GM21423 (cell line): Measurements from ENCODE around the gene SERPIND1.
"Not testable (repeated sequence)": the region's sequence is repeated elsewhere in the genome, so short reads cannot be mapped to it uniquely, and the experiment has no call there.

Experiments used
- ATAC-seq: cut with Tn5 transposase; IDR thresholded peaks from one replicate; pipeline ENCODE4 v1.9.1; 2021; ENCODE audit warnings: mild to moderate bottlenecking, moderate library complexity; ENCODE audit not compliant: unreplicated experiment

The SERPIND1 gene, protein sequence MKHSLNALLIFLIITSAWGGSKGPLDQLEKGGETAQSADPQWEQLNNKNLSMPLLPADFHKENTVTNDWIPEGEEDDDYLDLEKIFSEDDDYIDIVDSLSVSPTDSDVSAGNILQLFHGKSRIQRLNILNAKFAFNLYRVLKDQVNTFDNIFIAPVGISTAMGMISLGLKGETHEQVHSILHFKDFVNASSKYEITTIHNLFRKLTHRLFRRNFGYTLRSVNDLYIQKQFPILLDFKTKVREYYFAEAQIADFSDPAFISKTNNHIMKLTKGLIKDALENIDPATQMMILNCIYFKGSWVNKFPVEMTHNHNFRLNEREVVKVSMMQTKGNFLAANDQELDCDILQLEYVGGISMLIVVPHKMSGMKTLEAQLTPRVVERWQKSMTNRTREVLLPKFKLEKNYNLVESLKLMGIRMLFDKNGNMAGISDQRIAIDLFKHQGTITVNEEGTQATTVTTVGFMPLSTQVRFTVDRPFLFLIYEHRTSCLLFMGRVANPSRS

DNA sequence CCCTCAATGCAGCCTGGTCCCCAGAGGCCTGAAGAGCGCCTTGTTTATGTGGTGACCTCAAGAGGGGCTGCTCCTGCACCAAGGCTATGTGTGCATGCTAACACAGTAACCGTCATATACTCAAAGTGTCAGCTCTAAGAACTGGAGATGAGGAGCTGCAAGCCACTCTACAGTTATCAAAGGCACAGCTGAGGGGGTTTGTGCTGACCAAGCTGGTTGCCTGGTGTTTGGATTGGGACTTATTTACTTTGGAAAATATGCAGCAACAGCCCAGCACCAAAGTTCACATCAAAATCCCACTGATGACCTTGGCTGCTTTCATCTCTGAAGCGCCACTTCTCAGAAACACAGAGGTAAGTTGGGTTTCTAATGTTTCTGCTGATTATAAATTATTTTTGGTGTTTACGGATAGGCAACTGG, at the start of gene SERPIND1:
Gene SERPIND1, plus strand, starts transcription at position 321 of the 420 bp plus-strand sequence. CDS start 5,200 bp downstream, outside the sequence.
- ATAC-seq, result no peak

DNA sequence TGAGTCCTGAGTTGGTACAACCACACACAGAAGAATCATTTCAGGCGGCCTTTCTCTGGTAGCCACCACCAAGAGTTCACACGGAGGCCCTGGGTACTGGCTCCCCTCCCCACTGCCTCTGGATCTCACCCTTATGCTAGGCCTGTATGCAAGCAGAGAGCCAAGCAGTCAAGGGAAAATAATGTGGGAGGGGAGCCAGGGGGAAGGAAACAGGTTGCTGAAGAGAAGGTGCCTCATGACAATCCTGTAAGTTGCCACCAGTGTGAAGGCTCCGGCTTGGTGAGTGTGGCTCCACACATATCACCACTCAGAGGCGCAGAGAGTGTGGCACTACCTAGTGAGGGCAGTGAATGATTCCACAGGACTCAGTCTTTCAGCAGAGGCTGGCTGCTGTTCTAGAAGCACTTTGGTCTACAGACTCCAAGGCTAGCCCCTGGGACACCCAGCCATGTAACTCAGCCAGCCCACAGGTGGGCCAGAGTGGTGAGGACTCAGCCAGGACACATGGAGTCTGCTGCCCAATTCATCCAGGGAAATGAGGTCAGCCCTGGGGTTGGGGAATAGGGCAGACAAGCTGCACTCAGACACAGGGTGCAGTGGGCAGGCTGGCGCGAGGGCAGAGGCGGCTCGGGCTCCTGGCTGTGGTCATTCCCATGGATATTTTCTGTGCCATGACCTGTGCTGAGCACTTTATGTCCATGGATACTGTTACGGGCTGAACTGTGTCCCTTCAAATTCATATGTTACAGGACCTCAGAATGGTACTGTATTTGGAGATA, 49.0 kb upstream of the SERPIND1 start:
- ATAC-seq, result no peak

DNA sequence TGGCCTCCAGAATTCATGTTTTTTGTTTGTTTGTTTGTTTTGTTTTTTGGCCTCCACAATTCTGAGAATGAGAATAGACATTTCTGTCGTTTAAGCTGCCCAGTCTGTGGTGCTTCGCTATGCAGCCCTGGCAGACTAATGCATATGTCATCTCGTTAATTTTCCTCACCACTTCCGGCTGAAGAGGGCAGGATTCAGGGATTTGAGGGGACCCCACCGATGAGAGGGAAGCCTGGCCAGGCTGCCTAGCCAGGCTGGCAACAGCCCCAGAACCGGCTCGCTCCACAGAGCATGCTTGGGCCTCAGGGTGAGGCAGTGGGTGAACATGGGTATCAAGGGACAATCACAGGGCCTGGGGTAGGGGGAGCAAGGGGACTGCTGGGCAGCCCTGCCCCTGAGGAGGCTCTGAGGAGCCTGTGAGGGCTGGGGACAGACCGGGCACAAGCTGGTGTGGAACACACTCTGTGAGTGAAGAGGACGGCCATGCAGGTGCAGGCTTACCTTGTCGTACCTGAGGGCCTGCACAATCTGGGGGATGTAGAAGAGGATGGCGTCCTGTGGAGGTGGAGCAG, 47.8 kb upstream of the SERPIND1 start:
- no peak for ATAC-seq

DNA sequence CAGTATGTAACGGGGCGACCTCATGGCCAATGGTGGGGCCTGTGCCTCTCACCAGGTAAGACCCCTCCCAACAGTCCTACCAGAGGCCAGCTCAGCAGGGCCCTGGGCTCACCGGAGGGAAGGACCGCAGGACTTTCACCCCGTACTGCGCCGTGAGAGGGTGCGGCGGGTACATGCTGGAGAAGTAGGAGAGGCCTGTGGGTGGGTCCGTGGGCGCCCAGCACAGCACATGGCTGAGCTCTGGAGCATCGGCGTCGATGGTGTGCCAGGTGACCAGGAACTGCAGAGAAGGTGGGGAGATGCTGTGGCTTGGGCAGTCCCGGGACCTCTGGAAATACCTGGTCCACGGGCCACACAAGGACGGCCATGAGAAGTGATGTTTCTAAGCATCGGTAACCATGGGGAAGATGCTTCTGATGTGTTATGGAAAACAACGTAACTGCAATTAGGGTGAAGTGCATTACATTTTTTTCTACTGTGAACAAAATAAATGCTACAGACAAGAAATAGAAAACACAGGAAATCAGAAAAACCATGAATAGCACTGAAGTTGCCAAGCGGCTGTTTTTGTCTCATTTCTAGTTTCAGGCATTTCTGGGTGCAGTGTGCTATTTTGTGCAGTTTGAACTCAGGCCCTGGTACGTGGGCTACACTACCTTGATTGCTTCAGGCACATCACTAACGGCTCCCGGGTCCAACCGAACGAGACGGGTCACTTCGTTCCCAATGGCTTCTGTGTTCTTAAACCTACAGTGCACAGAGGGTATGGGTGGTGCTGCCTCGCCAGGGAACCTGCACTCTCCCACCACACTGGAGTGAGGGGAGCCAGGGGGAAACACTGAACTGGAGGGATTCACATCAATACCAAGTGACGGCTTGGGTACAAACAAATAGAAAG, 46.5 kb upstream of the SERPIND1 start:
- no peak for ATAC-seq

DNA sequence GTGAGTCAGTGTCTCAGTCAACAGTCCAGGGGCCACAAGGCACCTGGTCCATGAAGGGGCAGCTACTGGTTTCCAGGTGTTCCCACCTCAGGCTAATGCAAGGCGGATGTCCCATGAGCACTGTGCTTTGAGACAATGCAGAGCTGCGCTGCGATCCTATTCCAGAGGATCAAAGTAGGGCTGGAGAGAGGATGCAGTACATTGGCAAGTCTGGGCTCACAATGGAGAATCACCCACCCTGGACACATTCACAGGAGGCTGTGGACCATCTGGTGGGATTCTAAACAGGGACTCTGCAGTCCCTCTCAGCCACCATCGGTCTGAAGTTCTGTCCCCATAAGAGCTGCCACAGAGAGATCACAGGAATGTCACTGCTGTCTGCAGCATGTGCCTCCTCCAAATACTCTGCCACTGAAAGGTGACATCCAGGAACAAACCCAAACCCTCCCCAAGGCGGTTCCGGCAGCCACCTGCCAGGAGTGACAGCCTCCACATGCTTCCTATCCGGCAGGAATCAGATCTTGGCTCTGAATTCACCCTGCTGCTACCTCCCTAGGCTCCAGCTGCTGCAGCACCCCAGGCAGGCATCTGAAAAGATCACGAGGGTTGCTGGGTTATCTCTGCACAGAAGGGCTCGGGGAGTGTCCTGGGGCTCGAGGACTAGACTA, 45.3 kb upstream of the SERPIND1 start:
- ATAC-seq, result no peak

DNA sequence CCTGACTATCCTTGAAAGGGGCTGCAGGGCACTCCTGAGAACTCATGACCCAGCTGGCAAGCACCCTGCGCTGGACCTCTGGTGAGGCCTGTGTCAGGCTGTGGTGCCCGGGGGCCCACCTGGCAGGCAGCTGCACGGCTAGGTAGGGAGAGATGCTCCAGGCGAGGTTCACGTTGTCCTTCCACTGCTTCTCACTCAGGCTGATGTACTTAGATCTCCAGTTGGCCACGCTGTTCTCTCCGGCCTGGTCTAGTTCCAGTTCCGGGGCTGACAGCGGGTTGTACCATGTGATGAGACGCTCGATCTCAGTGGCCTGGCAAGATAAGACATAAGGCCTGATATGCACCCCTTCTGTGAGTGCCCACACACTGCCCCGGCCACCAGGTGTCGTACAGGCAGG, 44.7 kb upstream of the SERPIND1 start:
- no peak for ATAC-seq

DNA sequence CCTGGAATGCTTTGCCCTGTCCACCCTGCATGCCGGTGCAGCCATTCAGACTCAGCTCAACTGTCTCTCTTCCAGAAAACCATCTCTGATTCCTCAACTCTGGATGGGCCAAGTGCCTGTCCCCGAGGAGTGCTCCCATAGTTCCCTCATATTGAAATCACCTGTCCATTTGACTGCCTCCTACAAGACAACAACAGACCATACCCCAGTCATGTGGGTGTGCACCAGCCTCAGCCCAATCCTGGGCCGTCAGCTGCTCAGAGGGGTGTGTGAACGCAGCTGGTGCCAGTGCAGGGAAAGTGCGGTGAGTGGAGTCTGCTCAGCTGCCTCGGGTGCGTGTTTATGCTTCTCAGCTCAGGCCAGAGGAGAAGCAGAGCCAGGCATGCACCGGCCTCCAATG, 41.5 kb upstream of the SERPIND1 start:
- not testable (repeated sequence) for ATAC-seq

DNA sequence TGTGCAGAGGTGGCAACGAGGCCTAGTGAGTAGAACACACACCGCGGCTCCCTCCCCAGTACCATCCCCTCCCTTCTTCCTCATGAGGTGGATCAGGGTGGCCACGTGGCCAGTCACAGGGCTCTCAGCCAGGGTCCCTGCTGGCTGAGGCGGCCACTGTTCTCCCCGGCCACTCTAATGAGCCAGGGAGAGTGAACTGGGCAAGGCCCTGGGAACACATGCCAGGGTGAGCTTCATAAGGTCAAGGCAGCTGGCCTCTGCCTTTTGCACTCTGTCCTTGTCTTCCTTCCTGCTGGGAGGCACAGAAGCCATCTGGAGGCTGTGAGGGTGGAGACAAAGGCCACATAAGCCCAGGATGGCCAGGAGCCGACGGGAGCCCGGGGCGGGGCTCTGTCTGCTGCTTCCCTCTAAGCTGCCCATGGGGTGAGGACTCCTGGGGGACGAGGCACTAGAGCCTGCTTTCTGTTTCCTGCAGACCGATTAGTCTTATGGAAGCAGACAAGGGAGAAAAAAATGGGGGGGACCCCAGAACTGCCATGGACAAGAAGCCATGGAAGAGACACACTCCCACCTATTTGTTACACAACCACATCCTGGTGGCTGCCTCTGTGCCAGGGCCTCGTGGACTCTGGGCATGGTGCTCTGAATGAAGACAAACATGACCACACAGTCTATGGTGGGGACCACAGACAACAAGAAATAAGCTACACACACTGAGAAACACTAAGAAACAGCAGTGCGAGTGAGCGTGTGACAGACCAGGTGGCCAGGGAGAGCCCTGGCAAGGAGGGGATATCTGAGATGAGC, 38.4 kb upstream of the SERPIND1 start:
- ATAC-seq, result not testable (repeated sequence)

DNA sequence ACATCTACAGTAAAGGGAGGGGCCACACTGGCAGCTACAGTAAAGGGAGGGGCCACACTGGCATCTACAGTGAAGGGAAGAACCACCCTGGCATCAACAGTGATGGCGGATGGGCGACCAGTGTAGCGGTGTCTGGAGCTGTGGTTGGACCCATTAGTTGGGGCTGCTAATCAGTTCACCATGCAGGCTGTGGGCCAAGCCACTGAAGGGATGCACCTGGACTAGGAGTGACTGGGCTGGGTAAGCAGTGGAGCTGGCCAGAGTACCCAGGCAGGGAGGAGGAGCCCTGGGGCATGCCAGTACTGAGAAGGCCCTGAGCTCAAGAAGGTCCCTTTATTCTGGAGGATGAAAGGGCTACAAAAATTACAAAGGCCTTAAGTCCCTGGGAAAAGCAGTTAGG, 37.0 kb upstream of the SERPIND1 start:
- ATAC-seq, result not testable (repeated sequence)

DNA sequence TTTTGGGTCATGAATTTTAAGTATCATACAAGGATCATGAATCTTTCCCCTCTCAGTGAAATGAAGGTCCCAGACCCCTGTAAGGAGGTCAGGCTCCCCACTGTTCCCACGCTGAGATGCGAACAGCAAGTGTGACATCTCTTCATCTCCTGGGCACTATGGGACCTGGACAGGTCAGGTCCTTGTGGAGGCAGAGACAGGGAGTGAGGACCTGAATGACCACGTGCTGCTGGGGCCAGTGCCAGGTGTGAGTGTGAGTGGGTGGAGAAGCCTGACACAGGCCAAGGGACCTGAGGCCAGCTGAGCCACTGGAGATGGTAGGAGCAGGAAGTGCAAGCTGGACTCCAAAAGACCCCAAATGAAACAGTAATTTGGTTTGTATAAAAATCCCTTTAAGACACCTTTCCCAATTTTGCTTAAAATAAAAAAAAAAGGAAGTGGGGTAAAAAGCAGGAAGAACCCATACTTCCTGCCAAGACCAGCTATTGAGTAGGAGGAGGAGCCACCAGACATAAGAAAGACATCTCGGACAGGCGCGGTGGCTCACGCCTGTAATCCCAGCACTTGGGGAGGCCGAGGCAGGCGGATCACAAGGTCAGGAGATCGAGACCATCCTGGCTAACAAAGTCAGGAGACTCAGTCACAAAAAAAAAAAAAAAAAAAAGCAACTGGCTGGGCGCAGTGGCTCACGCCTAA, 35.4 kb upstream of the SERPIND1 start:
- ATAC-seq, result no peak

DNA sequence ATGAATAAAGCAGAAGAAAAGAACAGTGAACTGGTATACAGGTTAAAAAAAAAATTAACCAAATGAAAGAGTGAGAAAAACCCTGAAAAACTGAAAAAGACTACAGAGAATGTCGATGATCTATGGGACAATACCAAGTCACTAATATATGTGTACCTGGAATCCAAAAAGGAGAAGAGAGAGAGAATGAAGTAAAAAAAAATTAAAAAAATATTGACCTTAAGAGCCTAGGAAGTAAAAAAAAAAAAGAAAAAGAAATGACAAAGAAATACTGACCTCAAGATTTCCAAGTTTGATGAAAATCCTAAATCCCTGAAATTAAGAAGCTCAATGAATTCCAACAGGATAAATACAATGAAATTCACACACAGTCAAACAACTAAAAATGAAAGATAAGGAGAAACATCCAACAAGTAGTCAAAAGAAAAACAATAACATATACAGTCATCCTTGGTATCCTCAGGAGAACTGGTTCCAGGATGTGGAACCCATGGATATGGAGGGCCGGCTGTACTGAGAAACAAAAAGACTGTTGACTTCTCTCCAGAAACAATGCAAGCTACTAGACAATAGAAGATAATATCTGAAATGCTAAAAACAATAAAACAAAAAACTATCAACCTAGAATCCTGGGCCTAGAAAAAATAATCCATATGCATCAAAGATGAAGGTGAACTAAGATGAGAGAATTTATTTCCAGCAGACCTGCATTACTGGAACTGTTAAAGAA, 33.5 kb upstream of the SERPIND1 start:
- no peak for ATAC-seq

DNA sequence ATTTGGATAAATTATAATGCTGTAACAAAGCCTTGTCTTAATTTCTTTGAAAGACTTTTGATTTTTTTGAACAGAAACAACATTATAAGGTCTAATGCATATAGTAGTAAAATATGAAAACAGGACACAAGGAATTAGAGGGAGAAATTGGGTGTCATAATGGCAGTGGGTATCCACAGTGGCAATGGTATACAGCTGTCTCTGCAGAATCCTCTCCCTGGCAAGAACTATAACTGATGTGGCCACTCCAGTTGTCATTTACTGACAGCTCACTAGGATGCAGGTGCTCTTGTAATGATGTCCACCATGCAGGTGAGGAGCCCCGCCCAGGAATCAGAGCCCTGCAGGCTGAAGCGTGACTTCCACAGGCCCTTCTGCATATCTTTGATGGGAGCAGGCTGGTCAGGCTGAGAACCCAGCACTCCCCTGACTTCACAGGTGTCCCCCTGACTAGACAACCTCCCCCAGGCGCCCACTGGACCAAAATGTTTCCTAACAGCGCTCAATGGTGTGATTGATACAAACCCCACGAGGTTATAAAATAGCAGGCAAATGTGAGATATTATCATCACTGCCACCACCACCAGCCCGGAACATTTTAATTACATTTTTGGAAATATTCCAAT, 32.8 kb upstream of the SERPIND1 start:
- ATAC-seq, result no peak

DNA sequence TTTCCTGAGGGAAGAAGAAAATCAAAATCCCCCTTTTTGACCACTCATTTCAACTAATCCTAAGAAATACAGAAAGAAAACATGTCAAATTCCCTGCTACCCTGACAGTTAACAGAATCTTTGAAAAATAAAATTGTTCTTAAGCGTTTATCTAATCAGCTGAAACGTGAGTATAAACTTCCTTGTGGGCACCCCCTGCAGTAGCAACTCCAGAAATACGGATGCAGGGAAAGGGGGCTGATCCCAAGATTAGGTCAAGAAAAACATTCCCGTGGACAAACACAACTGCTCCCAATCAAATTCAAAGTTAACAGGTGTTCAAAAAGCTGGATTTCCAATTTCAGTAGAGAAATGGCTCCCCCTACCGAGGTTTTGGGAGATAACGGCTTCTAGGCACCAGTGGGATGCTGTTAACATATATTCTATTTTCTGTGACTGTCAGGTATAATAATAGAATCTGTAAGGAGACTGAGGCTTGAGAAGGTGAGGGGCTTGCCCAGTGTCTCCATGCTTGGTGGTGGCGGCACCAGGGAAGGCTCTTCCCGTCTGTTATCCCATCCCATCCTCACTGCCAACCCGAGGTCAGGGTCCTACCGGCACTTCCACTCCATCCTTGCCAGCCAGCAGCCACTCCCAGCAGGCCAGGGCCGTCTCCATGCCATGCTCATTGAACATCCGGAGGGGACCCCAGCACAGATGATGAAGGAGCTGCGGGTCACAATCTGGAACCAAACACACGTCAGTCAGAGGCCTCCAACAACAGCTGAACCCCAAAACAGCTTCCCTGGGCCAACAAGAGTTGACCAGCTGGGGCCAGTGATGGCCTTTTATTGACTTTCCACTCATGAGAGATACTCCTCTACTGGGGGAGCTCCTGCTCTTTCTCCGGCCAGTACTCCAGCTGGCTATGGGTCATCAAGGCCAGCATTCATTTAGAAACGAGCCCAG, 32.0 kb upstream of the SERPIND1 start:
- ATAC-seq, result no peak

DNA sequence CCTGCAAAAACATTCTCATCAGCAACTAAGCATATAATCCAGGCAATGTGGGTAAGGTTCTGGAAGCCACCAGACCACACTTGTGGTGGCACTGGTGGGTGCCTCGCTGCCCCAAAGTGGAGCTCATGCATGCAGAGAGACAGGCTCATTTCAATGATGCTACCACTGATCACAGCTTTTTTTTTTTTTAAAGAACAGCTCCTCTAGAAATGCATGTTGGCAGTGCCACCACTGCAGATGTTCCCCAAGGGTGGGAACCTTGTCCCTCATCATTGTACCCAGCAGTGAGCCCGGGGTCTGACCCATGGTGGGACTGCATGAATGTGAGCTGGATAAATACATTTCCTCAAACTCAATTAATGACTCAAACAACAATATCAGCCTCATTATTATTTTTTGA, 31.1 kb upstream of the SERPIND1 start:
- no peak for ATAC-seq

DNA sequence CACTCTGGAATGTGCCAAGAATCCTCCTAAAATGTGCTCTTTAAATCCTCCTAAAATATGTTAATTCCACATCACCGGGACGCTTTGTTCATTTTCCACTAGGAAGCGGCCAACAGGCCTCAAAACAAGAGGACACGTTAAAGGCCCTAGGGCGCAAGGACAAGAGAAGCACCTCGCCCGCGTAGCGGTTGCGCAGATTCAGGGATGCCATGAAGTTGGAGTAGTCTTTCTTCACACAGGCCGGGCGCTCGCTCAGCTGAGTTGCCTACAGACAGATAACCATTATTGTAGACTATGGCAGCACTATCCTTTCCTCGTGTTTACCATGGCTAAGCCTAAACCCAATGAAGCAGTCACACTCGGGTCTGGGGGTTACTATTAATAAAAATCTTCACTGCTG, 29.5 kb upstream of the SERPIND1 start:
- no peak for ATAC-seq

DNA sequence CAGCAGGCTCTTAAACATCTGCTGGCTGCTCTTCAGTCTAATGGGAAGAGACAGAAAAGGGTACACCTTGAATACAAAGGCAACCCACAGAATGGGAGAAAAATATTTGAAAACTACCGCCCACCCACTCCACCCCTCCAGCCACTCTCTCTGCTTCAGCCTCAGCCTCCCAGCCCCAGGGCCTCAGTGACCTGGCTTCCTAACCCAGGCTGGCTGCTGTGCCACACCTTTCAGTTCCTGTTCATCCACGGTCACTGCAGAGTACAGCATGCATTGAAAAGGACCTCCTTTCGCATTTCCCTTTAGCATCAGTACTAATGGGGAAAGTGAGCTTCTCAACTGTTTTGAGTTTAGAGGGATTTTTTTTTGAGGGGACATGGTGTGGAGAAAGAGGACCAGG, 28.8 kb upstream of the SERPIND1 start:
- no peak for ATAC-seq
